Measurements from ENCODE around the gene SERP2. TPM values are rescaled to one million over a fixed set of nuclear protein-coding genes. Genes with fewer than 3 reads are reported as not detected.

Gene SERP2
- total and polyA plus RNA-seq, 9 of the 15 experiments (the other 6 are each of a cell fraction or from before 2014, with no cell fraction given) = 0.13 TPM; not detected in 8

DNA sequence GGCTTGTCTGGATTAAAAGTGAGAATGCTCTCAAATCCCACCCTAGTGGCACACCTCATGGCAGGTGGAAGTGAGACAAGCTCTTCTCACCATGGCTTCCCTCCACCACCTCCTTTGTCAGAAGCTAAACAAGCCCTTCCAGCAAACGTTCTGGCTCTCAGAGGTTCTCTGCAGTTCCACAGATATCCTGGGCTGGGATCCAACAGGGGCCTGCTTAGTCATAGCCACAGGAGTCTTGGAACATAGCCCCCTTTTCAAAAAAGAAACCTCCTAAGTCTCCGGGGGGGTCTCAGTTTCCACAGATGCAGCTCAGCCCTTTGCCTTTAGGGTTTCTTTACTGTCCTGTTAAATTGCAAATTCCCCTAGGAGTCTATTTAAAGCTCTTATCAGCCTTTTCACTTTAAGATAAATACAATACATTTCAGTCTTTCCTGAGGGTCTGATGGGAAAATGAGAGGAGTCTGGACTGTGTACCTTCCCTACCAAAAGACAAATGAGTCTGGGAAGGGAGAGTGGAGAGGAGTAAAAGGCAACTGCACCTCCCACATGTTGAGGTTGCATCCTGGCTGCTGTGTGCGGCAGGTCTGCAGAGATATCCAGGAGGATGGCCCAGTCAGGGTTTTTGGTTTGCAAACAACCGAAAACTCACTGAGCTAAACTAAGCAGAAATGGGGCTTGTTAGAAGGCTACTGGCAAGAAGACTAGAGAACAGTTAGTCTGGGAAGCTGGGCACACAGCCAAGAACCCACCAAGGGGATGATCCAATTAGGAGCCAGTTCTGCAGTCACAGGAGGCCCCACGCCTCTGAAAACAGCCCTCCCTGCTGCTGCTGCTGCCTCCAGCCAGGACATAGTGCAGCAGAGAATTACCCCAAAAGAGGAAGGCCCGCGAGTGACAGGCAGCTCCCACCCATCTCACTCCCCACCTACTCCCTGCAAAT is 41.4 kb upstream of the SERP2 start:
- ATAC-seq = peak; percentile 29; the same call in 1 of the 3 replicates
- intact Hi-C loops (cut with micrococcal nuclease) (loop anchor here (10.0 kb wide), 1 partner anchor 103 kb away; no protein-coding TSS in a partner anchor), in situ Hi-C loops (cut with MboI) (no loop called here)
- H3K79me2 ChIP-seq (ENCODE audit: control insufficient read depth, insufficient read depth, low read length) = no peaks in the 10 kb centered on the region
- H3K9ac ChIP-seq (ENCODE audit: insufficient read depth in 1 of 2, low read depth in 2 of 2, low read length in 2 of 2) = no peak overlapping the region
- H3K4me1 ChIP-seq (replicated peaks in 1 of 2; ENCODE audit: control insufficient read depth in 2 of 2, insufficient read depth in 2 of 2, low read length in 2 of 2) = peaks cover 0 to 3% of the 10 kb centered on the region in 2 experiments; a peak in 2 of 5 replicates
- ChIA-PET POLR2A (interaction anchor here (0.6 to 1.6 kb wide), 4 partner anchors 11 to 102 kb away, joined by 3 to 5 read pairs (median 4); no protein-coding TSS in a partner anchor), CTCF (ENCODE audit: low intra/inter-chr PET ratio) (no interaction called here)
- no peak overlapping the region for H3K4me2 ChIP-seq (ENCODE audit: insufficient read depth, low read length)
- H4K20me1 ChIP-seq (replicated peaks; ENCODE audit: control insufficient read depth, insufficient read depth, low read length) = no peaks in the 10 kb centered on the region
- no peaks in the 10 kb centered on the region for H3K9me1 ChIP-seq (ENCODE audit: control insufficient read depth, insufficient read depth, low read length)
- no TSS peak for BruUV-seq (replicated peaks)
- no peak overlapping the region for H3K27ac ChIP-seq (ENCODE audit: extremely low read depth, low read depth, low read length)
- no peak overlapping the region for H3K4me3 ChIP-seq
- H3K36me3 ChIP-seq (ENCODE audit: control insufficient read depth, insufficient read depth, low read length) = no peaks in the 10 kb centered on the region
- no peak for FAIRE-seq
- WGBS (ENCODE audit: insufficient coverage, low coverage, missing lambda C conversion rate) = 2% methylated on average over 6 of the region's 7 CpGs
- peaks cover 0 to 8% of the 10 kb centered on the region in 2 experiments; a peak in 1 of 5 replicates for H3K27me3 ChIP-seq (ENCODE audit: control insufficient read depth in 2 of 2, insufficient read depth in 2 of 2, low read length in 2 of 2)
- peak in 1 of 4 experiments; percentile 12 for DNase-seq (ENCODE audit: extremely low read depth in 1 of 4, low spot score in 3 of 4)
- no peaks in the 10 kb centered on the region for H3K9me3 ChIP-seq (replicated peaks; ENCODE audit: control insufficient read depth, insufficient read depth, low read depth, low read length)
- H2AFZ ChIP-seq (ENCODE audit: low read depth, low read length) = no peak overlapping the region
- TF ChIP-seq MECOM (CRISPR knock-in tag; IDR thresholded peaks at IDR 0.05) (no peak), CHD2 (IDR thresholded peaks at IDR 0.05; ENCODE audit: low read depth, low read length) (no peak), LEF1 (IDR thresholded peaks at IDR 0.05) (no peak), SPI1 (IDR thresholded peaks at IDR 0.05; ENCODE audit: borderline replicate concordance, low read depth, low read length) (peak; percentile 54; the same call in 1 of the 2 replicates), CHD1 (IDR thresholded peaks at IDR 0.05; ENCODE audit: low read length) (no peak), HNRNPH1 (optimal IDR thresholded peaks at IDR 0.05; ENCODE audit: low read depth, low read length) (no peak), POU5F1 (IDR thresholded peaks at IDR 0.05; ENCODE audit: borderline replicate concordance, low read depth, low read length, partially characterized antibody) (no peak)
- TF ChIP-seq, protein P1, sequence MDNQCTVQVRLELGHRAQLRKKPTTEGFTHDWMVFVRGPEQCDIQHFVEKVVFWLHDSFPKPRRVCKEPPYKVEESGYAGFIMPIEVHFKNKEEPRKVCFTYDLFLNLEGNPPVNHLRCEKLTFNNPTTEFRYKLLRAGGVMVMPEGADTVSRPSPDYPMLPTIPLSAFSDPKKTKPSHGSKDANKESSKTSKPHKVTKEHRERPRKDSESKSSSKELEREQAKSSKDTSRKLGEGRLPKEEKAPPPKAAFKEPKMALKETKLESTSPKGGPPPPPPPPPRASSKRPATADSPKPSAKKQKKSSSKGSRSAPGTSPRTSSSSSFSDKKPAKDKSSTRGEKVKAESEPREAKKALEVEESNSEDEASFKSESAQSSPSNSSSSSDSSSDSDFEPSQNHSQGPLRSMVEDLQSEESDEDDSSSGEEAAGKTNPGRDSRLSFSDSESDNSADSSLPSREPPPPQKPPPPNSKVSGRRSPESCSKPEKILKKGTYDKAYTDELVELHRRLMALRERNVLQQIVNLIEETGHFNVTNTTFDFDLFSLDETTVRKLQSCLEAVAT (IDR thresholded peaks at IDR 0.05) = no peak
- TF ChIP-seq, protein P2, sequence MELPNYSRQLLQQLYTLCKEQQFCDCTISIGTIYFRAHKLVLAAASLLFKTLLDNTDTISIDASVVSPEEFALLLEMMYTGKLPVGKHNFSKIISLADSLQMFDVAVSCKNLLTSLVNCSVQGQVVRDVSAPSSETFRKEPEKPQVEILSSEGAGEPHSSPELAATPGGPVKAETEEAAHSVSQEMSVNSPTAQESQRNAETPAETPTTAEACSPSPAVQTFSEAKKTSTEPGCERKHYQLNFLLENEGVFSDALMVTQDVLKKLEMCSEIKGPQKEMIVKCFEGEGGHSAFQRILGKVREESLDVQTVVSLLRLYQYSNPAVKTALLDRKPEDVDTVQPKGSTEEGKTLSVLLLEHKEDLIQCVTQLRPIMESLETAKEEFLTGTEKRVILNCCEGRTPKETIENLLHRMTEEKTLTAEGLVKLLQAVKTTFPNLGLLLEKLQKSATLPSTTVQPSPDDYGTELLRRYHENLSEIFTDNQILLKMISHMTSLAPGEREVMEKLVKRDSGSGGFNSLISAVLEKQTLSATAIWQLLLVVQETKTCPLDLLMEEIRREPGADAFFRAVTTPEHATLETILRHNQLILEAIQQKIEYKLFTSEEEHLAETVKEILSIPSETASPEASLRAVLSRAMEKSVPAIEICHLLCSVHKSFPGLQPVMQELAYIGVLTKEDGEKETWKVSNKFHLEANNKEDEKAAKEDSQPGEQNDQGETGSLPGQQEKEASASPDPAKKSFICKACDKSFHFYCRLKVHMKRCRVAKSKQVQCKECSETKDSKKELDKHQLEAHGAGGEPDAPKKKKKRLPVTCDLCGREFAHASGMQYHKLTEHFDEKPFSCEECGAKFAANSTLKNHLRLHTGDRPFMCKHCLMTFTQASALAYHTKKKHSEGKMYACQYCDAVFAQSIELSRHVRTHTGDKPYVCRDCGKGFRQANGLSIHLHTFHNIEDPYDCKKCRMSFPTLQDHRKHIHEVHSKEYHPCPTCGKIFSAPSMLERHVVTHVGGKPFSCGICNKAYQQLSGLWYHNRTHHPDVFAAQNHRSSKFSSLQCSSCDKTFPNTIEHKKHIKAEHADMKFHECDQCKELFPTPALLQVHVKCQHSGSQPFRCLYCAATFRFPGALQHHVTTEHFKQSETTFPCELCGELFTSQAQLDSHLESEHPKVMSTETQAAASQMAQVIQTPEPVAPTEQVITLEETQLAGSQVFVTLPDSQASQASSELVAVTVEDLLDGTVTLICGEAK (IDR thresholded peaks at IDR 0.05) = no peak
- TF ChIP-seq, protein P2 (CRISPR knock-in tag; IDR thresholded peaks at IDR 0.05) = no peak

Measured in K562 (cell line).